ENCODE results near the gene ZNF439. TPM values are rescaled to one million over a fixed set of nuclear protein-coding genes. Genes with fewer than 3 reads are reported as not detected.
"Not testable (repeated sequence)": the region's sequence is repeated elsewhere in the genome, so short reads cannot be mapped to it uniquely, and the experiment has no call there.

ZNF439 gene
- total RNA-seq, 1 experiment from 2014 or later: 3.3 TPM

- Histone ChIP-seq H3K14ac (ENCODE audit: insufficient read depth, low read length) (no peak overlapping the region), H3K4me2 (ENCODE audit: insufficient read depth, insufficient read length, low read length) (no peak overlapping the region), H3K18ac (ENCODE audit: insufficient read length, low read depth, low read length) (no peak overlapping the region), H3K23ac (ENCODE audit: insufficient read length, low read depth, low read length) (no peak overlapping the region), H3K9ac (ENCODE audit: extremely low read depth, insufficient read length, low read length) (no peak overlapping the region), H4K20me1 (ENCODE audit: control insufficient read depth, insufficient read depth, insufficient read length) (no peaks in the 10 kb centered on the region), H3K4me1 (ENCODE audit: insufficient read depth, low read length) (no peaks in the 10 kb centered on the region), H4K91ac (ENCODE audit: insufficient read length, low read depth, low read length) (no peak overlapping the region), H4K8ac (replicated peaks; ENCODE audit: insufficient read length, low read depth, low read length) (no peak overlapping the region), H2AK5ac (ENCODE audit: insufficient read length, low read length) (no peak overlapping the region), H2BK12ac (ENCODE audit: insufficient read length, low read depth, low read length) (no peak overlapping the region), H3K27me3 (ENCODE audit: insufficient read depth, low read length) (no peaks in the 10 kb centered on the region), H2BK5ac (ENCODE audit: insufficient read length, low read length) (no peak overlapping the region), H3K27ac (ENCODE audit: insufficient read length, low read depth, low read length) (no peak overlapping the region), H2BK20ac (ENCODE audit: low read depth, low read length, poor library complexity, severe bottlenecking) (no peak overlapping the region), H3T11ph (ENCODE audit: low read length) (no peak overlapping the region), H3K79me1 (ENCODE audit: insufficient read depth, low read depth, low read length, poor library complexity, severe bottlenecking) (peaks cover 4% of the 10 kb centered on the region), H2BK120ac (ENCODE audit: low read depth, low read length, poor library complexity, severe bottlenecking) (no peak overlapping the region), H3K9me3 (ENCODE audit: control insufficient read depth, low read depth, low read length) (peaks cover 58% of the 10 kb centered on the region), H2AFZ (ENCODE audit: low read length) (no peak overlapping the region), H3K56ac (ENCODE audit: insufficient read length, low read depth, low read length) (no peak overlapping the region), H2BK15ac (ENCODE audit: low read depth, low read length) (no peak overlapping the region), H3K23me2 (ENCODE audit: insufficient read length, low read depth, low read length, poor library complexity, severe bottlenecking) (no peaks in the 10 kb centered on the region), H4K5ac (ENCODE audit: insufficient read length, low read depth, low read length) (no peak overlapping the region), H3K4ac (ENCODE audit: low read depth, low read length) (no peak overlapping the region), H3K79me2 (ENCODE audit: insufficient read depth, low read length) (no peaks in the 10 kb centered on the region)
- no peak overlapping the region for H3K27ac Mint-ChIP-seq
- peaks cover 94 to 98% of the 10 kb centered on the region in 2 experiments for H3K9me3 Mint-ChIP-seq
- no peak for TF ChIP-seq CTCF (conservative IDR thresholded peaks at IDR 0.05)
- no peak overlapping the region for H3K4me3 Mint-ChIP-seq
- WGBS (ENCODE audit: extremely low coverage, insufficient read length, low lambda C conversion rate): no CpG with 5 or more reads among the region's 3 CpGs
- peaks cover 86 to 90% (median 90%) of the 10 kb centered on the region in 3 experiments for H3K36me3 Mint-ChIP-seq (ENCODE audit: insufficient read depth in 1 of 3, low read depth in 3 of 3)
- no peaks in the 10 kb centered on the region for H3K4me1 Mint-ChIP-seq
- DNase-seq: no peak
- H3K27me3 Mint-ChIP-seq (ENCODE audit: low read depth): peaks cover 29% of the 10 kb centered on the region
Observed at GRCh38 chr19:11905928-11906327, 57.4 kb downstream of the ZNF439 start.

GRCh38 chr19:11911937-11912336, 63.4 kb downstream of the ZNF439 start:
- not testable (repeated sequence) for H3K4me2 ChIP-seq (ENCODE audit: insufficient read depth, insufficient read length, low read length); H2BK15ac ChIP-seq (ENCODE audit: low read depth, low read length); H3K4me1 Mint-ChIP-seq; H3K4ac ChIP-seq (ENCODE audit: low read depth, low read length); H4K8ac ChIP-seq (replicated peaks; ENCODE audit: insufficient read length, low read depth, low read length); H3K9ac ChIP-seq (ENCODE audit: extremely low read depth, insufficient read length, low read length); H3K4me1 ChIP-seq (ENCODE audit: insufficient read depth, low read length); H2BK5ac ChIP-seq (ENCODE audit: insufficient read length, low read length); H3K14ac ChIP-seq (ENCODE audit: insufficient read depth, low read length); H2AFZ ChIP-seq (ENCODE audit: low read length); H2BK12ac ChIP-seq (ENCODE audit: insufficient read length, low read depth, low read length); H3K79me2 ChIP-seq (ENCODE audit: insufficient read depth, low read length); H3K18ac ChIP-seq (ENCODE audit: insufficient read length, low read depth, low read length); H4K91ac ChIP-seq (ENCODE audit: insufficient read length, low read depth, low read length); H3K27ac Mint-ChIP-seq; H3K79me1 ChIP-seq (ENCODE audit: insufficient read depth, low read depth, low read length, poor library complexity, severe bottlenecking); H3K27ac ChIP-seq (ENCODE audit: insufficient read length, low read depth, low read length); H3K27me3 ChIP-seq (ENCODE audit: insufficient read depth, low read length); H3K56ac ChIP-seq (ENCODE audit: insufficient read length, low read depth, low read length); H4K20me1 ChIP-seq (ENCODE audit: control insufficient read depth, insufficient read depth, insufficient read length); H2AK5ac ChIP-seq (ENCODE audit: insufficient read length, low read length); H3K4me3 Mint-ChIP-seq; H3K23me2 ChIP-seq (ENCODE audit: insufficient read length, low read depth, low read length, poor library complexity, severe bottlenecking); DNase-seq; H2BK20ac ChIP-seq (ENCODE audit: low read depth, low read length, poor library complexity, severe bottlenecking); H2BK120ac ChIP-seq (ENCODE audit: low read depth, low read length, poor library complexity, severe bottlenecking); H3K23ac ChIP-seq (ENCODE audit: insufficient read length, low read depth, low read length); H3T11ph ChIP-seq (ENCODE audit: low read length); H4K5ac ChIP-seq (ENCODE audit: insufficient read length, low read depth, low read length)
- peaks cover 27% of the 10 kb centered on the region for H3K27me3 Mint-ChIP-seq (ENCODE audit: low read depth)
- H3K9me3 Mint-ChIP-seq: peaks cover 93% of the 10 kb centered on the region in 2 experiments
- WGBS (ENCODE audit: extremely low coverage, insufficient read length, low lambda C conversion rate): no CpG with 5 or more reads among the region's 1 CpG
- H3K36me3 Mint-ChIP-seq (ENCODE audit: insufficient read depth in 1 of 3, low read depth in 3 of 3): peaks cover 59 to 68% (median 66%) of the 10 kb centered on the region in 3 experiments
- H3K9me3 ChIP-seq (ENCODE audit: control insufficient read depth, low read depth, low read length): peaks cover 29% of the 10 kb centered on the region
